Measurements from ENCODE around the gene CA5A.
A peak's percentile ranks its signal among the peaks of the same experiment; 100 is the strongest.

CA5A gene

GRCh38 chr16:87847785-87848675 is 88.3 kb downstream of the CA5A start:
- peak; percentile 74 for DNase-seq

- no peak for DNase-seq
These were observed 88.9 kb downstream of the CA5A start for GRCh38 chr16:87847467-87847784.

- no peak for DNase-seq
These were observed 89.4 kb downstream of the CA5A start for GRCh38 chr16:87846705-87847466.

- DNase-seq: no peak
These were observed 90.3 kb downstream of the CA5A start for GRCh38 chr16:87845807-87846619.

- DNase-seq: no peak
These were observed 91.1 kb downstream of the CA5A start for GRCh38 chr16:87845213-87845612.

GRCh38 chr16:87844809-87845208 is 91.5 kb downstream of the CA5A start:
- DNase-seq: no peak

GRCh38 chr16:87844120-87844733 is 92.1 kb downstream of the CA5A start:
- peak; percentile 72 for DNase-seq

- no peak for DNase-seq
These were observed 92.6 kb downstream of the CA5A start for GRCh38 chr16:87843678-87844105.

- DNase-seq: no peak
These were observed 94.0 kb downstream of the CA5A start for GRCh38 chr16:87842209-87842869.

- no peak for DNase-seq
These were observed 94.8 kb downstream of the CA5A start for GRCh38 chr16:87841340-87842208.

GRCh38 chr16:87840271-87840978 is 95.9 kb downstream of the CA5A start:
- no peak for DNase-seq

- no peak for DNase-seq
These were observed 96.6 kb downstream of the CA5A start for GRCh38 chr16:87839542-87840270.

- no peak for DNase-seq
These were observed 97.4 kb downstream of the CA5A start for GRCh38 chr16:87838643-87839541.
